ENCODE results near the gene TNRC6C. TPM values are rescaled to one million over a fixed set of nuclear protein-coding genes. Genes with fewer than 3 reads are reported as not detected.

The TNRC6C gene
- total and polyA plus RNA-seq, 2 of the 13 experiments (the other 11 are each of a cell fraction or from before 2014, with no cell fraction given): 0.66 to 4.9 TPM

DNA sequence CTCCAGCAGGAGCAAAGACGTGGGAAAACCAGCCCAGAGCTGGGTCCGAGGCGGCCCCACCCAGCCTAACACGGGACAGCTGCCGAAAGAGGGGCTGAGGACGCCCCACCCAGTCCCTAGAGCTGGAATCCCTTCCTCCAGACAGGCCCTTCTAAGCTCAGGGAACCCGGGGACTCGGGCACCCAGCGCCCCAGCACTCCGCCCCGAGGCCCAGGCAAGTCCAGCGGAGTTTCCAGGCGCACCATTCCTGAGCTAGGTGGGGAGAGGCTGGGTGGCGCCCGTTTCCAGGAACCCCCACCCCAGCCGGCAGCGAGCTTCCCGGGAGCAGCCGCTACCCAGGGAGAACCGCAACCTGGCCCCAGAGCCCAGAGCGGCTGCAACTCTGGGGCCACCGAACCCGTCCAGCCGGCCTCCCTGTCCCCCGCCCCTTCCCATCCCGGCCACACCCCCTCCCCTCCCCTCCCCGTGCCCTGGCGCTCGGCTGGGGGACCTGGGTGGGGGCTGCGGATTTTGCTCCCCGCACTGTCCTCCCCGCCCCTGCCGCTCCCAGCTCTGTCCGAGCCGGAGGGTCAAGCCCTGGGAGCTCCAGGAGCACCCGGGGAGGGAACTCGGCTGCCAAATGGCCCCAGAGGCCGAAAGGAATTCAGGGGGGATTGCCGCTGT lies 169.5 kb downstream of the TNRC6C start (continued):
- TF ChIP-seq PPARG (CRISPR knock-in tag; conservative IDR thresholded peaks at IDR 0.05) (no peak), CEBPG (CRISPR knock-in tag; IDR thresholded peaks at IDR 0.05) (no peak), ARHGAP35 (CRISPR knock-in tag; IDR thresholded peaks at IDR 0.05; ENCODE audit: borderline replicate concordance) (no peak), U2AF2 (IDR thresholded peaks at IDR 0.05; ENCODE audit: low read depth, low read length) (no peak), NFE2L1 (CRISPR knock-in tag; IDR thresholded peaks at IDR 0.05; ENCODE audit: borderline replicate concordance) (no peak; the same call in 1 of the 2 replicates), ZNF274 (CRISPR knock-in tag; IDR thresholded peaks at IDR 0.05) (peak; percentile 25; the same call in 1 of the 2 replicates), MED8 (CRISPR knock-in tag; IDR thresholded peaks at IDR 0.05; ENCODE audit: insufficient replicate concordance) (no peak), ZSCAN20 (CRISPR knock-in tag; IDR thresholded peaks at IDR 0.05; ENCODE audit: borderline replicate concordance) (no peak), IKZF4 (CRISPR knock-in tag; IDR thresholded peaks at IDR 0.05; ENCODE audit: borderline replicate concordance, low read depth, not compliant biosample characterization) (no peak), PHF8 (CRISPR knock-in tag; IDR thresholded peaks at IDR 0.05) (peak; percentile 51), TBP (CRISPR knock-in tag; IDR thresholded peaks at IDR 0.05) (no peak), GABPA (IDR thresholded peaks at IDR 0.05; ENCODE audit: low read depth, low read length) (no peak), GABPA (CRISPR knock-in tag; IDR thresholded peaks at IDR 0.05; ENCODE audit: low read depth) (no peak), ZNF781 (CRISPR knock-in tag; IDR thresholded peaks at IDR 0.05; ENCODE audit: borderline replicate concordance, not compliant biosample characterization) (no peak), ZNF432 (CRISPR knock-in tag; IDR thresholded peaks at IDR 0.05; ENCODE audit: borderline replicate concordance) (no peak), ZNF235 (CRISPR knock-in tag; IDR thresholded peaks at IDR 0.05; ENCODE audit: borderline replicate concordance) (0 out of 2 replicates have a peak, but pooled peaks have one; percentile 63), DNMT3B (CRISPR knock-in tag; conservative IDR thresholded peaks at IDR 0.05) (no peak), WIZ (CRISPR knock-in tag; IDR thresholded peaks at IDR 0.05) (0 out of 2 replicates have a peak, but pooled peaks have one; percentile 12)
- TF ChIP-seq, protein P1, sequence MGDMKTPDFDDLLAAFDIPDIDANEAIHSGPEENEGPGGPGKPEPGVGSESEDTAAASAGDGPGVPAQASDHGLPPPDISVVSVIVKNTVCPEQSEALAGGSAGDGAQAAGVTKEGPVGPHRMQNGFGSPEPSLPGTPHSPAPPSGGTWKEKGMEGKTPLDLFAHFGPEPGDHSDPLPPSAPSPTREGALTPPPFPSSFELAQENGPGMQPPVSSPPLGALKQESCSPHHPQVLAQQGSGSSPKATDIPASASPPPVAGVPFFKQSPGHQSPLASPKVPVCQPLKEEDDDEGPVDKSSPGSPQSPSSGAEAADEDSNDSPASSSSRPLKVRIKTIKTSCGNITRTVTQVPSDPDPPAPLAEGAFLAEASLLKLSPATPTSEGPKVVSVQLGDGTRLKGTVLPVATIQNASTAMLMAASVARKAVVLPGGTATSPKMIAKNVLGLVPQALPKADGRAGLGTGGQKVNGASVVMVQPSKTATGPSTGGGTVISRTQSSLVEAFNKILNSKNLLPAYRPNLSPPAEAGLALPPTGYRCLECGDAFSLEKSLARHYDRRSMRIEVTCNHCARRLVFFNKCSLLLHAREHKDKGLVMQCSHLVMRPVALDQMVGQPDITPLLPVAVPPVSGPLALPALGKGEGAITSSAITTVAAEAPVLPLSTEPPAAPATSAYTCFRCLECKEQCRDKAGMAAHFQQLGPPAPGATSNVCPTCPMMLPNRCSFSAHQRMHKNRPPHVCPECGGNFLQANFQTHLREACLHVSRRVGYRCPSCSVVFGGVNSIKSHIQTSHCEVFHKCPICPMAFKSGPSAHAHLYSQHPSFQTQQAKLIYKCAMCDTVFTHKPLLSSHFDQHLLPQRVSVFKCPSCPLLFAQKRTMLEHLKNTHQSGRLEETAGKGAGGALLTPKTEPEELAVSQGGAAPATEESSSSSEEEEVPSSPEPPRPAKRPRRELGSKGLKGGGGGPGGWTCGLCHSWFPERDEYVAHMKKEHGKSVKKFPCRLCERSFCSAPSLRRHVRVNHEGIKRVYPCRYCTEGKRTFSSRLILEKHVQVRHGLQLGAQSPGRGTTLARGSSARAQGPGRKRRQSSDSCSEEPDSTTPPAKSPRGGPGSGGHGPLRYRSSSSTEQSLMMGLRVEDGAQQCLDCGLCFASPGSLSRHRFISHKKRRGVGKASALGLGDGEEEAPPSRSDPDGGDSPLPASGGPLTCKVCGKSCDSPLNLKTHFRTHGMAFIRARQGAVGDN (CRISPR knock-in tag; IDR thresholded peaks at IDR 0.05): no peak; the same call in 1 of the 2 replicates
- TF ChIP-seq, protein P2, sequence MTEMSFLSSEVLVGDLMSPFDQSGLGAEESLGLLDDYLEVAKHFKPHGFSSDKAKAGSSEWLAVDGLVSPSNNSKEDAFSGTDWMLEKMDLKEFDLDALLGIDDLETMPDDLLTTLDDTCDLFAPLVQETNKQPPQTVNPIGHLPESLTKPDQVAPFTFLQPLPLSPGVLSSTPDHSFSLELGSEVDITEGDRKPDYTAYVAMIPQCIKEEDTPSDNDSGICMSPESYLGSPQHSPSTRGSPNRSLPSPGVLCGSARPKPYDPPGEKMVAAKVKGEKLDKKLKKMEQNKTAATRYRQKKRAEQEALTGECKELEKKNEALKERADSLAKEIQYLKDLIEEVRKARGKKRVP (CRISPR knock-in tag; IDR thresholded peaks at IDR 0.05): no peak
- TF ChIP-seq, protein P3, sequence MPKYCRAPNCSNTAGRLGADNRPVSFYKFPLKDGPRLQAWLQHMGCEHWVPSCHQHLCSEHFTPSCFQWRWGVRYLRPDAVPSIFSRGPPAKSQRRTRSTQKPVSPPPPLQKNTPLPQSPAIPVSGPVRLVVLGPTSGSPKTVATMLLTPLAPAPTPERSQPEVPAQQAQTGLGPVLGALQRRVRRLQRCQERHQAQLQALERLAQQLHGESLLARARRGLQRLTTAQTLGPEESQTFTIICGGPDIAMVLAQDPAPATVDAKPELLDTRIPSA (CRISPR knock-in tag; IDR thresholded peaks at IDR 0.05; ENCODE audit: borderline replicate concordance): no peak
- TF ChIP-seq, protein P4, sequence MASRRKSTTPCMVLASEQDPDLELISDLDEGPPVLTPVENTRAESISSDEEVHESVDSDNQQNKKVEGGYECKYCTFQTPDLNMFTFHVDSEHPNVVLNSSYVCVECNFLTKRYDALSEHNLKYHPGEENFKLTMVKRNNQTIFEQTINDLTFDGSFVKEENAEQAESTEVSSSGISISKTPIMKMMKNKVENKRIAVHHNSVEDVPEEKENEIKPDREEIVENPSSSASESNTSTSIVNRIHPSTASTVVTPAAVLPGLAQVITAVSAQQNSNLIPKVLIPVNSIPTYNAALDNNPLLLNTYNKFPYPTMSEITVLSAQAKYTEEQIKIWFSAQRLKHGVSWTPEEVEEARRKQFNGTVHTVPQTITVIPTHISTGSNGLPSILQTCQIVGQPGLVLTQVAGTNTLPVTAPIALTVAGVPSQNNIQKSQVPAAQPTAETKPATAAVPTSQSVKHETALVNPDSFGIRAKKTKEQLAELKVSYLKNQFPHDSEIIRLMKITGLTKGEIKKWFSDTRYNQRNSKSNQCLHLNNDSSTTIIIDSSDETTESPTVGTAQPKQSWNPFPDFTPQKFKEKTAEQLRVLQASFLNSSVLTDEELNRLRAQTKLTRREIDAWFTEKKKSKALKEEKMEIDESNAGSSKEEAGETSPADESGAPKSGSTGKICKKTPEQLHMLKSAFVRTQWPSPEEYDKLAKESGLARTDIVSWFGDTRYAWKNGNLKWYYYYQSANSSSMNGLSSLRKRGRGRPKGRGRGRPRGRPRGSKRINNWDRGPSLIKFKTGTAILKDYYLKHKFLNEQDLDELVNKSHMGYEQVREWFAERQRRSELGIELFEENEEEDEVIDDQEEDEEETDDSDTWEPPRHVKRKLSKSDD (CRISPR knock-in tag; IDR thresholded peaks at IDR 0.05; ENCODE audit: low read depth): no peak
